WTC11 (cell line): ENCODE measurements around the gene ADK. TPM values are rescaled to one million over a fixed set of nuclear protein-coding genes. Genes with fewer than 3 reads are reported as not detected.

ENCODE experiments used
- ATAC-seq: fragments of 200-7000 bp; cut with Tn5 transposase; 2 replicates; pipeline ENCODE4 v1.10.0; 2021; ENCODE audit warnings: mild to moderate bottlenecking, moderate library complexity
- CTCF ChIA-PET: fragments of 300-600 bp; sonication (Branson Sonifier 250); formaldehyde crosslinking; loops from one replicate; lab custom pipeline; 2021; ENCODE audit warnings: antibody characterized with exemption; lab: Charles Lee
- POLR2A ChIA-PET: fragments of 350-600 bp; sonication (Branson Sonifier 250); formaldehyde crosslinking; loops from one replicate; lab custom pipeline; 2021; ENCODE audit warnings: antibody characterized with exemption; lab: Charles Lee
- DNase-seq: peaks from one replicate; pipeline ENCODE4 v3.0.0; 2021; ENCODE audit warnings: low spot score
- H3K27ac Mint-ChIP-seq: 2 replicates; pipeline ENCODE4 v1.8.0; 2021; ENCODE audit warnings: mixed read lengths
- H3K27me3 Mint-ChIP-seq: 2 replicates; pipeline ENCODE4 v1.8.0; 2021; ENCODE audit warnings: low read depth, mild to moderate bottlenecking, moderate library complexity, mixed read lengths
- H3K36me3 Mint-ChIP-seq: 2 replicates; pipeline ENCODE4 v1.8.0; 2021; ENCODE audit warnings: mixed read lengths
- H3K4me1 Mint-ChIP-seq: 2 replicates; pipeline ENCODE4 v1.8.0; 2022; ENCODE audit warnings: mixed read lengths
- H3K4me3 Mint-ChIP-seq: 2 replicates; pipeline ENCODE4 v1.8.0; 2021; ENCODE audit warnings: mild to moderate bottlenecking, moderate library complexity, mixed read lengths
- H3K9me3 Mint-ChIP-seq: 2 replicates; pipeline ENCODE4 v1.8.0; 2021; ENCODE audit warnings: mixed read lengths
- ARID4B ChIP-seq: sonication (generic); formaldehyde crosslinking; IDR thresholded peaks from 2 replicates; pipeline ENCODE4 v1.8.0; 2023; ENCODE audit warnings: missing genetic modification reagents, mild to moderate bottlenecking, borderline replicate concordance
- ATF1 ChIP-seq: sonication (generic); formaldehyde crosslinking; IDR thresholded peaks from 2 replicates; pipeline ENCODE4 v1.8.1; 2023; ENCODE audit warnings: mild to moderate bottlenecking, moderate library complexity, missing genetic modification reagents
- ATF2 ChIP-seq: sonication (generic); formaldehyde crosslinking; IDR thresholded peaks from 2 replicates; pipeline ENCODE4 v1.8.1; 2022; ENCODE audit warnings: low read depth, missing genetic modification reagents, borderline replicate concordance
- CBFB ChIP-seq: sonication (generic); formaldehyde crosslinking; IDR thresholded peaks from 2 replicates; pipeline ENCODE4 v1.8.1; 2022; ENCODE audit warnings: mild to moderate bottlenecking, low read depth, missing genetic modification reagents
- CTCF ChIP-seq: fragments of 200-600 bp; IDR thresholded peaks from 2 replicates; pipeline ENCODE4 v1.8.0; 2022; ENCODE audit warnings: antibody characterized with exemption
- E2F4 ChIP-seq: sonication (generic); formaldehyde crosslinking; IDR thresholded peaks from 2 replicates; pipeline ENCODE4 v1.8.1; 2022; ENCODE audit warnings: low read depth, mild to moderate bottlenecking, moderate library complexity, missing genetic modification reagents, borderline replicate concordance
- FOXP4 ChIP-seq: sonication (generic); formaldehyde crosslinking; IDR thresholded peaks from 2 replicates; pipeline ENCODE4 v1.8.0; 2022; ENCODE audit warnings: mild to moderate bottlenecking, missing genetic modification reagents
- GRHL2 ChIP-seq: fragments of 250-450 bp; sonication (Bioruptor Pico); IDR thresholded peaks from 2 replicates; pipeline ENCODE4 v1.8.0; 2022; ENCODE audit warnings: mild to moderate bottlenecking, moderate library complexity; ENCODE audit not compliant: insufficient replicate concordance, severe bottlenecking
- KAT7 ChIP-seq: sonication (generic); formaldehyde crosslinking; IDR thresholded peaks from 2 replicates; pipeline ENCODE4 v1.8.1; 2023; ENCODE audit warnings: missing genetic modification reagents, mild to moderate bottlenecking, borderline replicate concordance
- MYBL2 ChIP-seq: sonication (generic); formaldehyde crosslinking; IDR thresholded peaks from 2 replicates; pipeline ENCODE4 v1.8.1; 2023; ENCODE audit warnings: mild to moderate bottlenecking, moderate library complexity, missing genetic modification reagents
- NFE2L1 ChIP-seq: sonication (generic); formaldehyde crosslinking; IDR thresholded peaks from 2 replicates; pipeline ENCODE4 v1.8.1; 2023; ENCODE audit warnings: missing genetic modification reagents
- NR1H2 ChIP-seq: sonication (generic); formaldehyde crosslinking; IDR thresholded peaks from 2 replicates; pipeline ENCODE4 v1.9.0; 2021; ENCODE audit warnings: mild to moderate bottlenecking, moderate library complexity, missing genetic modification reagents
- ZNF121 ChIP-seq: sonication (generic); formaldehyde crosslinking; IDR thresholded peaks from 2 replicates; pipeline ENCODE4 v1.8.0; 2023; ENCODE audit warnings: missing genetic modification reagents
- ZNF512 ChIP-seq: sonication (generic); formaldehyde crosslinking; IDR thresholded peaks from 2 replicates; pipeline ENCODE4 v1.8.1; 2022; ENCODE audit warnings: missing genetic modification reagents, borderline replicate concordance
- total RNA-seq: library from RNA; stranded (reverse); gene quantifications from 3 replicates; pipeline ENCODE4 v1.2.3, GENCODE V29; 2021

The ADK gene
- total RNA-seq, 1 experiment from 2014 or later = 32.7 TPM

- no peak for TF ChIP-seq CTCF
- TF ChIP-seq ZNF512 (CRISPR knock-in tag) = no peak
- TF ChIP-seq CBFB (CRISPR knock-in tag) = no peak
- TF ChIP-seq FOXP4 = no peak
- TF ChIP-seq ATF1 (CRISPR knock-in tag) = no peak
- TF ChIP-seq MYBL2 (CRISPR knock-in tag) = no peak
- TF ChIP-seq E2F4 (CRISPR knock-in tag) = no peak
- TF ChIP-seq NFE2L1 (CRISPR knock-in tag) = no peak
- no peak for TF ChIP-seq NR1H2 (CRISPR knock-in tag)
- TF ChIP-seq ZNF121 = no peak
- TF ChIP-seq GRHL2 = no peak
- no peak for TF ChIP-seq ATF2 (CRISPR knock-in tag)
- TF ChIP-seq KAT7 = no peak
- TF ChIP-seq ARID4B (CRISPR knock-in tag) = no peak
- TF ChIP-seq, all 79 proteins: peak for 0
- ATAC-seq (no peak), DNase-seq (no peak)
- Mint-ChIP-seq H3K27me3 (no peaks in the 10 kb centered on the region), H3K27ac (no peak overlapping the region), H3K36me3 (peaks cover 2% of the 10 kb centered on the region), H3K4me3 (no peak overlapping the region), H3K9me3 (peaks cover 10% of the 10 kb centered on the region), H3K4me1 (no peaks in the 10 kb centered on the region)
- ChIA-PET POLR2A (no interaction called here), CTCF (no interaction called here)
Observed at GRCh38 chr10:74681917-74682627, 531.1 kb downstream of the ADK start.
